ENCODE measurements around the gene TUBB2A. TPM values are rescaled to one million over a fixed set of nuclear protein-coding genes. Genes with fewer than 3 reads are reported as not detected.
"Not testable (repeated sequence)": the region's sequence is repeated elsewhere in the genome, so short reads cannot be mapped to it uniquely, and the experiment has no call there.

The TUBB2A gene
- total and polyA plus RNA-seq, 8 donors: 14.8 to 42.5 (median 24.9) TPM

DNA sequence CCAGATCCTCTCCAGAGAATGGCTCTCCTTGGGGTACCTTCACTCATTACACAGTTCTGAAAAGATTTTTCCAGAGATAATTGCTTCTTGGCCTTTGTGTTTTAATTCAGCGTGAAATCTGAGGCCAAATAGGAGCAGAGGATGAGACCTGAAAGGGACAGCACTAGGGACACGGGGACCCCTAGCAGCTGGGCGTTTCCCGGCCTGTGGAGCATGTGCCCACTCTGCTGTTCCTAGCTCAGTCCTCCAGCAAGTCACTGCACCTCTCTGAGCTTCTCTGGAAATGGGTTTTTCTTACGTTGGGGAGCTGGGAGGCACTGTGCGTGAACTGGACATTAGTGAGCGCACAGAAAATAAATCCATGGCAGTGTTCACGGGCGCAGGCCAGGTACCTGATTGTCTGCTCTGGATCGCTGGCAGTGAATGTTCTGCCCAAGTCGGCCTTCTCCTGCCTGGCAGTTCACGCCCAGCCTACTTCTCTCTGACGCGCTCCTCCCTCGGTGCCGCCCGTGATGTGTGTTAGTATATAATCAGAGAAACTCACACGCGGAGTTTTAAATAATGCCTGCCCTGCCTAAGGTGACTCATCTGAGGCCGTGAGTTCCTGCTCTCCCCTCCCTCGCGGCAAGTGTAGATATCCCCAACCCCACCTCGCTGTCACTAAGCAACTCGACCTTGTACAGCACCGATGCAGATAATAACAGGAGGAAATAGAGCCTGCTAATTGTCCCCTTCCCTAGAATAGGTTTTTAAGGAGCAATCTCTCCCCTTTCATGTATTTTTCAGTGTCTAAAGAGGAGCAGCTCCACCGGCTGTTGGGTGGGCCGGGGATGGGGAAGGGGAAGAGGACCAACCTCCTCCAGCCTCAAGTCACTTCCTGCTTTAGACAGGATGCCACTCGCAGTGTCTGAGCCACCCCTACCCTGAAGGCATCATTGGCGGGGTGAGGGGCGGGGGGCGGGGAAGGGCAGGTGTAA, 2.7 kb upstream of the TUBB2A start:
- no peak for TF ChIP-seq CTCF (IDR thresholded peaks at IDR 0.05)
- ATAC-seq: no peak
- intact Hi-C loops (cut with DNase I): no loop called here

DNA sequence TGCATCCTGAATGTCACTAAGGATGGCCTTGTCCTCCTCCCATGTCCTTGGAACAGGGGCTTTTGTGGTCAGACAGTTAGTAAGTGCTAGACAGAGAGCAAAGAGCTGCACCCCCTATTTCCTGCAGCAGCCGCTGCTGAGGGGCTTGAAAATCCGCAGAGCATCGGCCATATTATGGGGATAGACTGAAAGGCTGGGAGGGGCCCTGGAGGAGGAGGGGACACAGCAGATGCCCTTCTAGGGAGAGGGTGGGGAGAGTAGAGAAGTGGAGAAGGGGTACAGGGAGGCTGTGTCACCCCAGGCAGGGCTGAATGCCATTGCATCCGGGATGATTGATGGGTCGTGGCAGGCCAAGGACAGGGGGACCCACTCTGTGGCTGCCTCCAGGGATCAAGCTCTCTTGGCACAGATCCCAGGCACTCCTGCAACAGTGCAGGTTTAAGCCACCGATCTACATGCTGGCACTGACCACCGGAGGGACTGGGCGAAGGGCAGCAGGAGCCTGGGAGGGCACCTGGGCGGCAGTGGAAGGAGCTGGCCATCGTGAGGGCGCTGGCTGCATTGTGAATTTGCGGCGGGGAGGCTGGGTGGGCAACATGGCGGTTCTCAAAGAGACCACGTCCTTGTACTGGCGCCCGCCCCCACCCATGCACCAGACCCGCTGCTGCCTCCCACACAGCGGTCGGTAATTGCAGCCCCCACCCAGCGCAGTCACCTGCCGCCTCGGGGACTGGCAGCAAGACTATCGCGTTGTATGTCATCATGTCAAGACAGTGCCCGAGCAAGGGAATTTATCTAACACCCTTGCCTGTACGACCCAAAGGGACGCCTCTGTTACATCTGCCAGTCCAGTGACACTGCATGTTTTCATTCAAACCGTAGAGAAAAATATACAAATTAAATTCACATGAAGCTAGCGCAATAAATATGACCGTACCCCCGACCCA, 887 bp downstream of the TUBB2A start:
- H3K36me3 ChIP-seq: peaks cover 0 to 11% of the 10 kb centered on the region in 2 donors
- intact Hi-C loops (cut with DNase I); H3K9me3 ChIP-seq: not testable (repeated sequence)
- peak overlapping the region; percentile 76 to 84 for H3K4me3 ChIP-seq
- peaks cover 0 to 12% of the 10 kb centered on the region in 2 donors for H3K4me1 ChIP-seq
- DNase-seq (peak in 1 of 4 donors; percentile 35), ATAC-seq (peak; percentile 6)
- H3K27me3 ChIP-seq: peaks cover 0 to 43% of the 10 kb centered on the region in 2 donors
- H3K27ac ChIP-seq: peak overlapping the region; percentile 89 to 94

More for the DNA sequence above, 2.7 kb upstream of the TUBB2A start:
- peak in 1 of 4 donors; percentile 7 for DNase-seq
- no peak overlapping the region for H3K4me3 ChIP-seq
- no peak overlapping the region for H3K27ac ChIP-seq
- peaks cover 0 to 5% of the 10 kb centered on the region in 2 donors for H3K36me3 ChIP-seq
- no peaks in the 10 kb centered on the region for H3K9me3 ChIP-seq
- H3K4me1 ChIP-seq: peaks cover 0 to 24% of the 10 kb centered on the region in 2 donors
- peaks cover 0 to 49% of the 10 kb centered on the region in 2 donors for H3K27me3 ChIP-seq

GRCh38 chr6:3155416-3155815, 1.9 kb downstream of the TUBB2A start:
- intact Hi-C loops (cut with DNase I); ATAC-seq; H3K4me3 ChIP-seq; H3K27ac ChIP-seq; H3K9me3 ChIP-seq; DNase-seq: not testable (repeated sequence)
- Histone ChIP-seq H3K4me1 (peaks cover 0 to 12% of the 10 kb centered on the region in 2 donors), H3K27me3 (peaks cover 0 to 43% of the 10 kb centered on the region in 2 donors), H3K36me3 (peaks cover 0 to 11% of the 10 kb centered on the region in 2 donors)

DNA sequence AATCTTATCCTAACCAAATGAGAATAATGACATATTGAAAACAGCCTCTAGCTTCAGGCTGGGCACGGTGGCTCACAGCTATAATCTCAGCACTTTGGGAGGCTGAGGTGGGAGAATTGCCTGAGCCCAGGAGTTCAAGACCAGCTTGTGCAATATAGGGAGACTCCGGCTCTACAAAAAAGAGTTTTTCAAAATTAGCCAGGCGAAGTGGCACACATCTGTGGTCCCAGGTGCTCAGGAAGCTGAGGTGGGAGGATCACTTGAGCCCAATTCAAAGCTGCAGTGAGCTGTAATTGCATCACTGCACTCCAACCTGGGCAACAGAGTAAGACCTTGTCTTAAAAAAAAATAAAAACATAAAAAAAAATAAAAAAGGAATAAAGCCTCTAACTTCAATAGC, 4.7 kb downstream of the TUBB2A start:
- Histone ChIP-seq H3K9me3 (no peaks in the 10 kb centered on the region), H3K4me1 (peaks cover 0 to 5% of the 10 kb centered on the region in 2 donors), H3K36me3 (peaks cover 0 to 11% of the 10 kb centered on the region in 2 donors), H3K27me3 (peaks cover 0 to 17% of the 10 kb centered on the region in 2 donors), H3K27ac (no peak overlapping the region), H3K4me3 (no peak overlapping the region)
- intact Hi-C loops (cut with DNase I): no loop called here
- DNase-seq: no peak
- no peak for TF ChIP-seq CTCF (IDR thresholded peaks at IDR 0.05)
- no peak for ATAC-seq

DNA sequence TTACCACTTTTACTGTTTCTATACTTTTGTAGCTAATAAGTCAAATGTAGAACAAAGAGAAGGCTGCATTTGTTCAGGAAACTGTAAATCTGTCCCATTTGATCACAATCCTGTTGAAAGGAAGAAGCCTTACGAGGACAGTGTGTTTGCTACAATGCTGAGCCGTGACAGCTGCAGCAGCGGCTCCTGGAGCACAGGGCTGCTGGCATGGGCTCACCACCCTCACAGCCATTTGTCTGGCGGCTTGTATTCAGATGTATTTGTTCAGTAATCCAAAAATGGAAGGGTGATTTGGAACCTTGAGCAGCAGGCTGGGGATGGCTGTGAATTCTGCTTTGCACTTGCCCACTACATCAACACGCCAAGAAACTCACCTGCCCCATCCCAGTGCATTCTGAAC, 5.7 kb downstream of the TUBB2A start:
- H3K27ac ChIP-seq: no peak overlapping the region
- H3K36me3 ChIP-seq: peaks cover 0 to 11% of the 10 kb centered on the region in 2 donors
- ATAC-seq (no peak), DNase-seq (no peak)
- intact Hi-C loops (cut with DNase I): no loop called here
- no peak for TF ChIP-seq CTCF (IDR thresholded peaks at IDR 0.05)
- peaks cover 0 to 2% of the 10 kb centered on the region in 2 donors for H3K4me1 ChIP-seq
- no peaks in the 10 kb centered on the region for H3K9me3 ChIP-seq
- no peak overlapping the region for H3K4me3 ChIP-seq
- peaks cover 0 to 7% of the 10 kb centered on the region in 2 donors for H3K27me3 ChIP-seq
